ENCODE results near the gene TAB2.

DNA sequence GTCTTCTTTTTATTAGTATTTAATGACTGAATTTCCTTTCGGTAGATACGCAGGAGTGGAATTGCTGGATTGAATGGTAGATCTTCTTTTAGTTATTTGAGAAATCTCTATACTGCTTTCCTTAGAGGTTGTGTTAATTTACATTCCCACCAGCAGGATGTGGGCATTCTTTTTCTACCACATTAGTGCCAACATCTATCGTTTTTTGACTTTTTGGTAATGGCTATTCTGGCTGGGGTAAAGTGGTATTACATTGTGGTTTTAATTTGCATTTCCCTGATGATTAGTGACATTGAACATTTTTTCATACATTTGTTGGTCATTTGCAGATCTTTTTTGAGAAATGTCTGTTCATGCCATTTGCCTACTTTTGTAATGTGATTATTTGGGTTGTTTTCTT is 119.7 kb downstream of the TAB2 start:
- no peak for TF ChIP-seq POLR2A (IDR thresholded peaks at IDR 0.05)
- TF ChIP-seq, protein P1, sequence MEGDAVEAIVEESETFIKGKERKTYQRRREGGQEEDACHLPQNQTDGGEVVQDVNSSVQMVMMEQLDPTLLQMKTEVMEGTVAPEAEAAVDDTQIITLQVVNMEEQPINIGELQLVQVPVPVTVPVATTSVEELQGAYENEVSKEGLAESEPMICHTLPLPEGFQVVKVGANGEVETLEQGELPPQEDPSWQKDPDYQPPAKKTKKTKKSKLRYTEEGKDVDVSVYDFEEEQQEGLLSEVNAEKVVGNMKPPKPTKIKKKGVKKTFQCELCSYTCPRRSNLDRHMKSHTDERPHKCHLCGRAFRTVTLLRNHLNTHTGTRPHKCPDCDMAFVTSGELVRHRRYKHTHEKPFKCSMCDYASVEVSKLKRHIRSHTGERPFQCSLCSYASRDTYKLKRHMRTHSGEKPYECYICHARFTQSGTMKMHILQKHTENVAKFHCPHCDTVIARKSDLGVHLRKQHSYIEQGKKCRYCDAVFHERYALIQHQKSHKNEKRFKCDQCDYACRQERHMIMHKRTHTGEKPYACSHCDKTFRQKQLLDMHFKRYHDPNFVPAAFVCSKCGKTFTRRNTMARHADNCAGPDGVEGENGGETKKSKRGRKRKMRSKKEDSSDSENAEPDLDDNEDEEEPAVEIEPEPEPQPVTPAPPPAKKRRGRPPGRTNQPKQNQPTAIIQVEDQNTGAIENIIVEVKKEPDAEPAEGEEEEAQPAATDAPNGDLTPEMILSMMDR (IDR thresholded peaks at IDR 0.05): no peak
- no peak for TF ChIP-seq EP300 (IDR thresholded peaks at IDR 0.05)
